Right atrium auricular region (tissue), 2 donors: ENCODE data around the gene CPEB4. TPM values are rescaled to one million over a fixed set of nuclear protein-coding genes. Genes with fewer than 3 reads are reported as not detected.

Experiments
- DNase-seq: peaks from one replicate; pipeline ENCODE4 v3.0.0-alpha.2; 2019; ENCODE audit warnings: low spot score
- H3K27ac ChIP-seq, 2 donors: fragments of 200-600 bp; sonication (generic); 1 replicate in 1 of 2; 2 replicates in 1 of 2; pipeline ENCODE4 v1.5.1; 2016 to 2019
- H3K27me3 ChIP-seq, 2 donors: fragments of 200-600 bp; sonication (generic); one replicate each; pipeline versions ENCODE4 v1.5.1 to v1.6.0; 2017 to 2019
- H3K36me3 ChIP-seq: fragments of 200-600 bp; sonication (generic); one replicate; pipeline ENCODE4 v1.5.1; 2016
- H3K4me1 ChIP-seq, 2 donors: fragments of 200-600 bp; sonication (generic); one replicate each; pipeline versions ENCODE4 v1.5.1 to v1.6.0; 2017 to 2019
- H3K4me3 ChIP-seq, 2 donors: fragments of 200-600 bp; sonication (generic); 1 replicate in 1 of 2; 2 replicates in 1 of 2; pipeline ENCODE4 v1.5.1; 2017 to 2019; ENCODE audit warnings: mild to moderate bottlenecking in 1 of 2, moderate library complexity in 1 of 2
- H3K9me3 ChIP-seq, 2 donors: fragments of 200-600 bp; sonication (generic); one replicate each; pipeline ENCODE4 v1.5.1; 2019
- CTCF ChIP-seq, 2 donors: fragments of 200-600 bp; sonication (generic); IDR thresholded peaks; one replicate each; pipeline ENCODE4 v1.5.1; 2019; ENCODE audit warnings: antibody characterized with exemption in 2 of 2
- total RNA-seq, 2 donors: library from RNA; depleted of rRNA; stranded (reverse); fragments of >200 nt; gene quantifications; one replicate each; pipeline ENCODE4 v1.1.0, GENCODE V29; 2016

CPEB4 gene
- total RNA-seq, 2 donors from 2014 or later = 79.5 to 127 TPM

- Histone ChIP-seq H3K4me1 (peaks cover 0 to 24% of the 10 kb centered on the region in 2 donors), H3K27me3 (no peaks in the 10 kb centered on the region)
- no peak for TF ChIP-seq CTCF (IDR thresholded peaks at IDR 0.05)
Measured at GRCh38 chr5:173857234-173857633, 30.9 kb upstream of the CPEB4 start.

GRCh38 chr5:173858021-173858669 lies 30.0 kb upstream of the CPEB4 start:
- Histone ChIP-seq H3K36me3 (no peaks in the 10 kb centered on the region), H3K4me3 (no peak overlapping the region), H3K4me1 (peaks cover 0 to 24% of the 10 kb centered on the region in 2 donors), H3K27ac (no peak overlapping the region), H3K9me3 (no peaks in the 10 kb centered on the region), H3K27me3 (no peaks in the 10 kb centered on the region)
- DNase-seq = no peak
- no peak for TF ChIP-seq CTCF (IDR thresholded peaks at IDR 0.05)

More at GRCh38 chr5:173857234-173857633, 30.9 kb upstream of the CPEB4 start:
- no peak for DNase-seq
- Histone ChIP-seq H3K27ac (no peak overlapping the region), H3K9me3 (no peaks in the 10 kb centered on the region), H3K4me3 (no peak overlapping the region), H3K36me3 (no peaks in the 10 kb centered on the region)

GRCh38 chr5:173858670-173859407 lies 29.3 kb upstream of the CPEB4 start:
- TF ChIP-seq CTCF (IDR thresholded peaks at IDR 0.05) = no peak
- Histone ChIP-seq H3K4me1 (peaks cover 0 to 24% of the 10 kb centered on the region in 2 donors), H3K27me3 (no peaks in the 10 kb centered on the region), H3K9me3 (no peaks in the 10 kb centered on the region), H3K4me3 (no peak overlapping the region), H3K36me3 (no peaks in the 10 kb centered on the region), H3K27ac (no peak overlapping the region)
- no peak for DNase-seq

DNA sequence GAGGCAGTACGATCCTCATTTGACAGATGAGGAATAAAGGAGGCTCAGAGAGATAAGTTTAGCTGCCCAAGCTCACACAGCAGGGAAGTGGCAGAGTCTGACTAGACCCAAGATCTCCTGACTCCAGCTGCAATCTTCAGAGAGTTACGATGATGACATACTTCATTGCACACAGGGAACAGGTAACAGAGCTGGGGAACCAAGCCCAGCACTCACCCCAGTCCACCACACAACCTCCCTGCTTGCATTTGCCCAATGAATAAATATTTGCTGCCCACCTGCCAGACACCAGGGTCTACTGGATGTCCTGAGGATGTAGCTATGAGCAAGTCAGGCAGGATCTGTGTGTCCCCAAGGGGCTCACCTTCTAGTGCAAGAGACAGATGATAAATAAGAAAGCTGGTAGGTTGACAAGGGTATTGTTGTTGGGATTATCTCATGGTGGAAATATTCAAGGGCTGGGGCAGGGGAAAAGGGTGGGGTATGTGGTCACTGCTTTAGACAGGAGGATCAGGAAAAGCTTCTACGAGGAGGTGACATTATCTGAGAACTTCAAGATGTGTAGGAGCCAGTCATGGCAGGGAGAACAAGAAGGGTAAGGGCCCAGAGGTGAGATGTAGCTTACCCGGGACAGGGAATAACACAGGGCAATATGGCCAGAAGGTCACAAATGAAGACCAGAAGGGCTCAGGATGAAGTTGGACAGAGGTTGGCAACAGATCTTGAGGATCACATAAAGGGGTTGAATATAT lies 28.6 kb upstream of the CPEB4 start:
- peaks cover 0 to 24% of the 10 kb centered on the region in 2 donors for H3K4me1 ChIP-seq
- no peaks in the 10 kb centered on the region for H3K9me3 ChIP-seq
- no peak overlapping the region for H3K4me3 ChIP-seq
- H3K27ac ChIP-seq = no peak overlapping the region
- H3K27me3 ChIP-seq = no peaks in the 10 kb centered on the region
- no peak for DNase-seq
- no peak for TF ChIP-seq CTCF (IDR thresholded peaks at IDR 0.05)
- H3K36me3 ChIP-seq = no peaks in the 10 kb centered on the region

- Histone ChIP-seq H3K36me3 (no peaks in the 10 kb centered on the region), H3K27ac (no peak overlapping the region), H3K4me3 (no peak overlapping the region), H3K27me3 (no peaks in the 10 kb centered on the region), H3K9me3 (no peaks in the 10 kb centered on the region), H3K4me1 (peaks cover 0 to 24% of the 10 kb centered on the region in 2 donors)
- TF ChIP-seq CTCF (IDR thresholded peaks at IDR 0.05) = no peak
- no peak for DNase-seq
Measured at GRCh38 chr5:173862047-173862477, 26.1 kb upstream of the CPEB4 start.
